Fibroblast of lung (primary cell): Measurements from ENCODE around the gene CFD.

Experiments used
- EZH2 ChIP-seq: IDR thresholded peaks from 2 replicates; pipeline ENCODE4 v1.5.1; 2012; ENCODE audit warnings: low read length, control low read depth, mild to moderate bottlenecking; ENCODE audit errors: missing control alignments
- TF ChIP-seq, protein P1 (sequence below), 2 donors: IDR thresholded peaks in 1 of 2; conservative IDR thresholded peaks in 1 of 2; 1 replicate in 1 of 2; 2 replicates in 1 of 2; pipeline ENCODE4 v1.5.1; 2011 to 2012; ENCODE audit warnings: low read length in 2 of 2, control low read depth in 1 of 2, inconsistent platforms in 1 of 2, low read depth in 1 of 2, mild to moderate bottlenecking in 1 of 2

DNA sequence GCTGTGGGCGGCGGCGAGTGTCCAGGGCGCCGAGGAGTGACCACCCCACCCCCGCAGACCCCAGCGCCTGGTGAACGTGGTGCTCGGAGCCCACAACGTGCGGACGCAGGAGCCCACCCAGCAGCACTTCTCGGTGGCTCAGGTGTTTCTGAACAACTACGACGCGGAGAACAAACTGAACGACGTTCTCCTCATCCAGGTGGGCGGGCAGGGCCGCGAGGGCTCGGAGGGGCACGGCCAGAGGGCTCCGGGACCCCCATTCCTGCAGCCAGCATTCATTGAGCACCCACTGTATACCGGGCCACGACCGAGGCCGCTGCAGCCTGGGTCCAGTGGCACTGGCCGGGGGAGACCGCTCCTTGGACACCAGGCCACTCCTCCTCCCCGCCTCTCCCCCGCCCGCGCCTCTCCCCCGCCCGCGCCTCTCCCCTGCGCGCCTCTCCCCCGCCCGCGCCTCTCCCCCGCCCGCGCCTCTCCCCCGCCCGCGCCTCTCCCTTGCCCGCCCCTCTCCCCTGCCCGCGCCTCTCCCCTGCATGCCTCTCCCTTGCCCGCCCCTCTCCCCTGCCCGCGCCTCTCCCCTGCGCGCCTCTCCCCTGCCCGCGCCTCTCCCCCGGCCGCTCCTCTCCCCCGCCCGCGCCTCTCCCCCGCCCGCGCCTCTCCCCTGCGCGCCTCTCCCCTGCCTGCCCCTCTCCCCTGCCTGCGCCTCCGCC is 15.5 kb upstream of the CFD start:
- TF ChIP-seq, protein P1, sequence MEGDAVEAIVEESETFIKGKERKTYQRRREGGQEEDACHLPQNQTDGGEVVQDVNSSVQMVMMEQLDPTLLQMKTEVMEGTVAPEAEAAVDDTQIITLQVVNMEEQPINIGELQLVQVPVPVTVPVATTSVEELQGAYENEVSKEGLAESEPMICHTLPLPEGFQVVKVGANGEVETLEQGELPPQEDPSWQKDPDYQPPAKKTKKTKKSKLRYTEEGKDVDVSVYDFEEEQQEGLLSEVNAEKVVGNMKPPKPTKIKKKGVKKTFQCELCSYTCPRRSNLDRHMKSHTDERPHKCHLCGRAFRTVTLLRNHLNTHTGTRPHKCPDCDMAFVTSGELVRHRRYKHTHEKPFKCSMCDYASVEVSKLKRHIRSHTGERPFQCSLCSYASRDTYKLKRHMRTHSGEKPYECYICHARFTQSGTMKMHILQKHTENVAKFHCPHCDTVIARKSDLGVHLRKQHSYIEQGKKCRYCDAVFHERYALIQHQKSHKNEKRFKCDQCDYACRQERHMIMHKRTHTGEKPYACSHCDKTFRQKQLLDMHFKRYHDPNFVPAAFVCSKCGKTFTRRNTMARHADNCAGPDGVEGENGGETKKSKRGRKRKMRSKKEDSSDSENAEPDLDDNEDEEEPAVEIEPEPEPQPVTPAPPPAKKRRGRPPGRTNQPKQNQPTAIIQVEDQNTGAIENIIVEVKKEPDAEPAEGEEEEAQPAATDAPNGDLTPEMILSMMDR (conservative IDR thresholded peaks at IDR 0.05 in 1 of 2, IDR thresholded peaks at IDR 0.05 in 1 of 2; ENCODE audit: low read depth in 1 of 2, low read length in 2 of 2): no peak
- TF ChIP-seq EZH2: peak; percentile 73
